HL-60 (cell line): Measurements from ENCODE around the gene TRPM4.
"Not testable (repeated sequence)": the region's sequence is repeated elsewhere in the genome, so short reads cannot be mapped to it uniquely, and the experiment has no call there.

Experiments used
- CTCF ChIP-seq: IDR thresholded peaks from one replicate; pipeline ENCODE4 v1.5.1; 2011; ENCODE audit warnings: low read length, control low read depth, inconsistent platforms; ENCODE audit not compliant: insufficient read depth
- GABPA ChIP-seq: IDR thresholded peaks from 2 replicates; pipeline ENCODE4 v1.6.1; 2012; ENCODE audit warnings: low read depth
- POLR2AphosphoS5 ChIP-seq: IDR thresholded peaks from 2 replicates; pipeline ENCODE4 v1.6.1; 2012; ENCODE audit warnings: low read depth
- REST ChIP-seq: IDR thresholded peaks from 2 replicates; pipeline ENCODE4 v1.6.1; 2012; ENCODE audit warnings: low read depth; ENCODE audit not compliant: insufficient replicate concordance
- SPI1 ChIP-seq: IDR thresholded peaks from 2 replicates; pipeline ENCODE4 v1.6.1; 2012; ENCODE audit warnings: low read depth, mild to moderate bottlenecking, borderline replicate concordance

GRCh38 chr19:49209502-49209901 lies 51.9 kb downstream of the TRPM4 start:
- TF ChIP-seq CTCF, GABPA, SPI1, POLR2AphosphoS5, REST: not testable (repeated sequence)
